LNCAP (cell line): ENCODE measurements around the gene RRP1B.

Experiments
- TF ChIP-seq, protein P1 (sequence below): fragments of 450-650 bp; IDR thresholded peaks from 2 replicates; pipeline ENCODE4 v1.5.1; 2017; ENCODE audit warnings: mild to moderate bottlenecking

The RRP1B gene

DNA sequence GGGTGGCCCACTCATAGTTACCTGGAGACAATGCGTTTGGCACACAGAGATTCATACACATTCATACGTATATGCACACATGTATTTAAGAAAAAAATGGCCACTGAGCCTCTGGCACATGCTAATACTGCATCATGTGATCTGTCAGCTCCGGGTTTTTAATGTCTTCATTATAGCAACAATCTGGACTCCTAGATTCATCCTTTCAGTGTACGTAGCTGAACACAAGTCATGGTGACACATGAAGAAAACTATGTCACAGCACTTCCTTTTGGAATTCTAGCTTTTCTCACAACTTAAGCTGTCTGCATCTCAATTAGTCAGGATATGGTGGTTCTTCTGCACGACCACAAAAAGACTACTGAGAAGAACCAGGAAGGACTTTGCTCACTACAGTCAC is 24.7 kb upstream of the RRP1B start:
- TF ChIP-seq, protein P1, sequence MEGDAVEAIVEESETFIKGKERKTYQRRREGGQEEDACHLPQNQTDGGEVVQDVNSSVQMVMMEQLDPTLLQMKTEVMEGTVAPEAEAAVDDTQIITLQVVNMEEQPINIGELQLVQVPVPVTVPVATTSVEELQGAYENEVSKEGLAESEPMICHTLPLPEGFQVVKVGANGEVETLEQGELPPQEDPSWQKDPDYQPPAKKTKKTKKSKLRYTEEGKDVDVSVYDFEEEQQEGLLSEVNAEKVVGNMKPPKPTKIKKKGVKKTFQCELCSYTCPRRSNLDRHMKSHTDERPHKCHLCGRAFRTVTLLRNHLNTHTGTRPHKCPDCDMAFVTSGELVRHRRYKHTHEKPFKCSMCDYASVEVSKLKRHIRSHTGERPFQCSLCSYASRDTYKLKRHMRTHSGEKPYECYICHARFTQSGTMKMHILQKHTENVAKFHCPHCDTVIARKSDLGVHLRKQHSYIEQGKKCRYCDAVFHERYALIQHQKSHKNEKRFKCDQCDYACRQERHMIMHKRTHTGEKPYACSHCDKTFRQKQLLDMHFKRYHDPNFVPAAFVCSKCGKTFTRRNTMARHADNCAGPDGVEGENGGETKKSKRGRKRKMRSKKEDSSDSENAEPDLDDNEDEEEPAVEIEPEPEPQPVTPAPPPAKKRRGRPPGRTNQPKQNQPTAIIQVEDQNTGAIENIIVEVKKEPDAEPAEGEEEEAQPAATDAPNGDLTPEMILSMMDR = no peak

DNA sequence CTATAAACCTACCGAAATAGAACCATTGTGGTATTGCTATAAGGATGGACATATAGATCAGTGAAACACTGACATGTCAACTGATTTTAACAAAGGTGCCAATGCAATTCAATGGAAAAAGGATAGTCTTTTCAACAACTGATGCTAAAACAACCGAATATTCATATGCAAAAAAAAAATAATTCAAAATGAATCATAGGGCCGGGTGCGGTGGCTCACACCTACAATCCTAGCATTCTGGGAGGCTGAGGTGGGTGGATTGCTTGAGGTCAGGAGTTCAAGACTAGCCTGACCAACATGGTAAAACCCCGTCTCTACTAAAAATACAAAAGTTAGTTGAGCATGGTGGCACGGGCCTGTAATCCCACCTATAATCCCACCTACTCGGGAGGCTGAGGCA is 23.9 kb upstream of the RRP1B start:
- TF ChIP-seq, protein P1 = no peak

DNA sequence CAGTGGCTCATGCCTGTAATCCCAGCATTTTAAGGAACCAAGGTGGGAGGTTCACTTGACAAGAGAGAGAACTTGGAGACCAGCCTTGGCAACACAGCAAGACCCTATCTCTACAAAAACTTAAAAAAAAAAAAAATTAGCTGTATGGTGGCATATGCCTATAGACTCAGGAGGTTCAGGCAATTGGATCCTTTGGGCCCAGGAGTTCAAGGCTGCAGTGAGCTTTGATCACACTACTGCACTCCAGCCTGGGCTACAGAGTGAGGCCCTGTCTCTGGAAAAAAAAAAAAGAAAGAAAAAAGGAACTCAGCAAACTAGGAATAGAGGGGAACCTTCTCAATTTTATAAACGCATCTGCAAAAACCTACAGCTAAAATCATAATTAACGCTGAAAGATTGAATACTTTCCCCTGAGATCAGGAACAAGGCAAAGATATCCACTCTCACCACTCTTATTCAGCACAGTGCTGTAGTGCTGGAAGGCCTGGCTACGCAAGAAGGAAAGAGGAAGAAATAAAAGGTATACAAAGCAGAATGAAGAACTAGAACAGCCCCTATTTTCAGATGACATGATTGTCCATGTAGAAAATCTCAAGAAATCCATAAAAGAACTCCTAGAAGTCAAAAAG is 21.7 kb upstream of the RRP1B start:
- TF ChIP-seq, protein P1 = no peak

- TF ChIP-seq, protein P1 = no peak
Observed at GRCh38 chr21:43639470-43640353, 19.6 kb upstream of the RRP1B start.

GRCh38 chr21:43640400-43640799 is 19.0 kb upstream of the RRP1B start:
- TF ChIP-seq, protein P1 = no peak

GRCh38 chr21:43643193-43643592 is 16.2 kb upstream of the RRP1B start:
- TF ChIP-seq, protein P1 = no peak

DNA sequence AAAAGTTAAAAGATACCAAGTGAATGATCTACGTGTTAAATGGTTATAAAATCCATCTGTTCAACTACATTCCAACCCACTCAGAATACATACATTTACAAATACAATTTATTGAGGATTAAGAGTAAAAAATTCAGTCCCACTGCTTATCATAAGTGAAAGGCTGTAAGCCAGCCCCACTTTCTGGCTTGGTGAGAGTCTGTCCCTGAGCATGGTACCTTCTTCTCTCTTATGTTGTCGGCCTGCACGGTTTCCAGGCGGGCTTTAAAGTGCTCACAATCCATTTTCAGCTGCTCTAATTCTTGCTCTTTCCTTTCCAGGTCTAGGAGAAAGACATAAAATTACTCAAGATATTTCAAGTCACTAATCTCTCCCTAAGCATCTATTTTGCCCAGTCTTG is 15.3 kb upstream of the RRP1B start:
- TF ChIP-seq, protein P1 = no peak
